GM12875 (cell line): ENCODE results near the gene KAZALD1.

Source experiments
- H3K4me3 ChIP-seq: one replicate; pipeline ENCODE4 v1.5.1; 2011; ENCODE audit warnings: low read depth, low read length, control low read depth
- TF ChIP-seq, protein P1 (sequence below): IDR thresholded peaks from 2 replicates; pipeline ENCODE4 v1.5.1; 2011; ENCODE audit warnings: low read depth, mild to moderate bottlenecking, control low read depth, inconsistent platforms, low read length, moderate library complexity, borderline replicate concordance; ENCODE audit not compliant: insufficient read depth

Gene KAZALD1

GRCh38 chr10:101097881-101098280 lies 36.1 kb downstream of the KAZALD1 start:
- TF ChIP-seq, protein P1, sequence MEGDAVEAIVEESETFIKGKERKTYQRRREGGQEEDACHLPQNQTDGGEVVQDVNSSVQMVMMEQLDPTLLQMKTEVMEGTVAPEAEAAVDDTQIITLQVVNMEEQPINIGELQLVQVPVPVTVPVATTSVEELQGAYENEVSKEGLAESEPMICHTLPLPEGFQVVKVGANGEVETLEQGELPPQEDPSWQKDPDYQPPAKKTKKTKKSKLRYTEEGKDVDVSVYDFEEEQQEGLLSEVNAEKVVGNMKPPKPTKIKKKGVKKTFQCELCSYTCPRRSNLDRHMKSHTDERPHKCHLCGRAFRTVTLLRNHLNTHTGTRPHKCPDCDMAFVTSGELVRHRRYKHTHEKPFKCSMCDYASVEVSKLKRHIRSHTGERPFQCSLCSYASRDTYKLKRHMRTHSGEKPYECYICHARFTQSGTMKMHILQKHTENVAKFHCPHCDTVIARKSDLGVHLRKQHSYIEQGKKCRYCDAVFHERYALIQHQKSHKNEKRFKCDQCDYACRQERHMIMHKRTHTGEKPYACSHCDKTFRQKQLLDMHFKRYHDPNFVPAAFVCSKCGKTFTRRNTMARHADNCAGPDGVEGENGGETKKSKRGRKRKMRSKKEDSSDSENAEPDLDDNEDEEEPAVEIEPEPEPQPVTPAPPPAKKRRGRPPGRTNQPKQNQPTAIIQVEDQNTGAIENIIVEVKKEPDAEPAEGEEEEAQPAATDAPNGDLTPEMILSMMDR, result no peak
- H3K4me3 ChIP-seq, result no peak overlapping the region

DNA sequence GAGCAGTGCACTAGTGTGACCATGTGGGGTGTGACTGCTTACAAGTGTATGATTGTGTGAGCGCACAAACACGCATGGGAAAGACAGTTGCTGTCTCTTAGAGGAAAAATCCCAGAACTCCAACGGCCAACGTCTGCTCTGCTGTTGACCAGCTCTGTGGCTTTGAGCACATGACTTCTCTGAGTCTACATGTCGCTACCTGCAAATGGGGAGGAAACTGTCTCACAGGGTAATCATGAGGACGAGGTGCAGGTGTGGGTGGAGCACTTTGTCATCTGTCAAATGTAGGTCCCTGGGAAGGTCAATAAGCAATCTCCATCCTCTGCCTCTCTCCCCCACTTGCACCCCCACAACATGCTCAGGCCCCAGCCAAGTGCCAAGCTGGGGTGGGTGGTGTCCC lies 38.1 kb downstream of the KAZALD1 start:
- no peak overlapping the region for H3K4me3 ChIP-seq

GRCh38 chr10:101101372-101101881 lies 39.6 kb downstream of the KAZALD1 start:
- TF ChIP-seq, protein P1, result no peak

More for the DNA sequence above, 38.1 kb downstream of the KAZALD1 start:
- TF ChIP-seq, protein P1, result no peak

DNA sequence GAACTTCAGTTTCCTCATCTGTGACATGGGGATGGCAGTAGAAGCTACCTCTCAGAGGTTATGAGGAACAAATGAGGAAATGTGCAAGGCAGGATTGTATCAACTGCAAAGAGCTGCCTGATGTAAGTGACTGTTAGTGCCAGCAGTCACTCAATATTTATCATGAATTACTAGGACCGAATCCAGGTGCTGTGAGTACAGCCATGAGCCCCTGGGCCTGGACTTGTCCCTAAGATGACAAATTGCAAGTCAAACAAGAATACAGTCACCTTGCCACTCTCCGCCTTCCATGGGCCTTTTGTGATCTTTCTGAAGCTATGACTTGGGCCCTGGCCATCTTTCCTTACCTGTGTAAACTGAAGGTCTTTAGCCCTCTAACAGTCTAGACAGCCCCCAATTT lies 41.6 kb downstream of the KAZALD1 start:
- no peak overlapping the region for H3K4me3 ChIP-seq

More at GRCh38 chr10:101101372-101101881, 39.6 kb downstream of the KAZALD1 start:
- no peak overlapping the region for H3K4me3 ChIP-seq

DNA sequence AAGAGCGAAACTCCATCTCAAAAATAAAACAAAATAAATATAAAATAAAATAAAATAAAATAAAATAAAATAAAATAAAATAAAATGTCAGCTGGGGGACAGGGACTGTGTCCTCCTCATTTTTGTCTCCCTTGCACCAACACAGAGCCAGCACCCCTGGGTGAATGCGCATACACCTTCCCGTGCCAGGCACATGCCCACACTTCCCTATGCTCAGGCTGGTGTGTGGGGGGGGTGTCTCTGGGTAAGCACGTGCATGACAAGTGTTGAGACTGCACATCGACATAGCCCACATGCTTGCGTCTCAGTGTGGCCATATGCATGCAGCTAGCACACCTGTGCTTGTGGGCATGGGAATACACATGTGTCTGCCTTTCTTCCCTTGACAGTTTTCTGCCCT lies 44.6 kb downstream of the KAZALD1 start:
- no peak overlapping the region for H3K4me3 ChIP-seq
- TF ChIP-seq, protein P1, result no peak

More for the DNA sequence above, 41.6 kb downstream of the KAZALD1 start:
- TF ChIP-seq, protein P1, result no peak

- H3K4me3 ChIP-seq, result no peak overlapping the region
- TF ChIP-seq, protein P1, result no peak
These were observed 46.0 kb downstream of the KAZALD1 start for GRCh38 chr10:101107771-101108170.

GRCh38 chr10:101110856-101111523 lies 49.2 kb downstream of the KAZALD1 start:
- TF ChIP-seq, protein P1, result no peak
- H3K4me3 ChIP-seq, result no peak overlapping the region
